CD8-positive, alpha-beta memory T cell (primary cell): ENCODE results near the gene GTPBP6. TPM values are rescaled to one million over a fixed set of nuclear protein-coding genes. Genes with fewer than 3 reads are reported as not detected.

ENCODE experiments used
- CTCF ChIA-PET: fragments of 350-600 bp; sonication (Branson Sonifier 250); formaldehyde crosslinking; loops from one replicate; lab custom pipeline; 2021; ENCODE audit warnings: antibody characterized with exemption; lab: Charles Lee
- POLR2A ChIA-PET: fragments of 350-600 bp; sonication (Branson Sonifier 250); formaldehyde crosslinking; loops from one replicate; lab custom pipeline; 2021; ENCODE audit warnings: antibody characterized with exemption; lab: Charles Lee
- DNase-seq, 5 donors: peaks; one replicate each; pipeline versions ENCODE4 v3.0.0 to v3.0.0-alpha.2; 2020 to 2022; ENCODE audit warnings: mixed read lengths in 1 of 5
- H3K27ac ChIP-seq: one replicate; pipeline ENCODE4 v1.7.0; 2013; ENCODE audit warnings: low read depth, mild to moderate bottlenecking, low read length, moderate library complexity
- H3K27me3 ChIP-seq: 2 replicates; pipeline ENCODE4 v1.7.0; 2013; ENCODE audit warnings: low read length, mild to moderate bottlenecking; ENCODE audit not compliant: insufficient read depth, poor library complexity, severe bottlenecking
- H3K36me3 ChIP-seq: 2 replicates; pipeline ENCODE4 v1.7.0; 2013; ENCODE audit warnings: mild to moderate bottlenecking, low read length, moderate library complexity; ENCODE audit not compliant: insufficient read depth
- H3K4me1 ChIP-seq: 2 replicates; pipeline ENCODE4 v1.7.0; 2013; ENCODE audit warnings: mild to moderate bottlenecking, low read length, moderate library complexity; ENCODE audit not compliant: insufficient read depth
- H3K4me3 ChIP-seq: 2 replicates; pipeline ENCODE4 v1.7.0; 2013; ENCODE audit warnings: mild to moderate bottlenecking, low read length
- H3K9me3 ChIP-seq: 2 replicates; pipeline ENCODE4 v1.7.0; 2013; ENCODE audit warnings: mild to moderate bottlenecking, low read length
- H3K27ac Mint-ChIP-seq, 8 donors: one replicate each; pipeline ENCODE4 v1.8.0; 2020 to 2021; ENCODE audit warnings: mixed read lengths in 8 of 8, mild to moderate bottlenecking in 6 of 8, inconsistent platforms in 3 of 8, moderate library complexity in 3 of 8
- H3K27me3 Mint-ChIP-seq, 2 donors: one replicate each; pipeline ENCODE4 v1.8.0; 2020 to 2021; ENCODE audit warnings: mixed read lengths in 2 of 2, mild to moderate bottlenecking in 1 of 2, moderate library complexity in 1 of 2
- H3K36me3 Mint-ChIP-seq, 3 donors: one replicate each; pipeline ENCODE4 v1.8.0; 2020 to 2021; ENCODE audit warnings: mixed read lengths in 3 of 3, inconsistent platforms in 1 of 3, mild to moderate bottlenecking in 1 of 3
- H3K4me1 Mint-ChIP-seq, 3 donors: one replicate each; pipeline ENCODE4 v1.8.0; 2020 to 2021; ENCODE audit warnings: mixed read lengths in 3 of 3, inconsistent platforms in 1 of 3, mild to moderate bottlenecking in 1 of 3
- H3K4me3 Mint-ChIP-seq, 7 donors: one replicate each; pipeline ENCODE4 v1.8.0; 2020 to 2021; ENCODE audit warnings: mixed read lengths in 7 of 7, mild to moderate bottlenecking in 6 of 7, moderate library complexity in 4 of 7, inconsistent platforms in 2 of 7
- H3K9me3 Mint-ChIP-seq, 5 donors: one replicate each; pipeline ENCODE4 v1.8.0; 2020 to 2022; ENCODE audit warnings: mixed read lengths in 5 of 5, mild to moderate bottlenecking in 3 of 5, moderate library complexity in 2 of 5, inconsistent platforms in 1 of 5
- polyA plus RNA-seq: library from polyadenylated mRNA; unstranded; fragments of 300-500 nt; fragmentation: Illumina TruSeq; gene quantifications from one replicate; pipeline ENCODE4 v1.2.3, GENCODE V29; 2021
- total RNA-seq, 2 experiments: library from RNA; stranded (reverse); gene quantifications; one replicate each; pipeline ENCODE4 v1.2.3, GENCODE V29; 2021

Gene GTPBP6
- total and polyA plus RNA-seq, 3 experiments from 2014 or later = 55.7 to 78.5 (median 77.8) TPM

DNA sequence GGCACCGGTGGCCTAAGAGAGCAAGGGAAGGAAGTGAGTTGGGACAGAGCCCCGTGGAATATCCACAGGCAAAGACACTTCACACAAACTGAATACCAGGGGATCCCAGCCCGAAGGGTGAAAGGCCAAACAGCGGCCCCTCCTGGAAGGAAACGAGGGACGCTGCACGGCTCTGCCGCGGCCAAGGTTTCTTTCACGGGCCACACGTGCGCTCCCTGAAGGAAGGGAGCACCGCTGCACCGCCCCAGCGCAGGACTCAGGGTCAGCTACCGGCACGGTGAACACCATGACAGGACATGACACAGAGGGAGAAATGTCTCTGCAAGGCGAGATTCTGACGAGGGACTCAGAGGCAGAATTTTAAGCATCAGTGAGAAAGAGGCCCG is 31.5 kb upstream of the GTPBP6 start:
- no peak overlapping the region for H3K4me3 Mint-ChIP-seq
- ChIA-PET CTCF (no interaction called here), POLR2A (no interaction called here)
- H3K27ac Mint-ChIP-seq = no peak overlapping the region
- peaks cover 0 to 28% (median 5%) of the 10 kb centered on the region in 3 donors for H3K36me3 Mint-ChIP-seq
- H3K36me3 ChIP-seq = no peaks in the 10 kb centered on the region
- H3K9me3 Mint-ChIP-seq = no peaks in the 10 kb centered on the region
- H3K4me1 ChIP-seq = no peaks in the 10 kb centered on the region
- no peaks in the 10 kb centered on the region for H3K4me1 Mint-ChIP-seq
- no peaks in the 10 kb centered on the region for H3K27me3 ChIP-seq
- no peak overlapping the region for H3K4me3 ChIP-seq
- H3K27me3 Mint-ChIP-seq = no peaks in the 10 kb centered on the region
- DNase-seq = no peak
- H3K9me3 ChIP-seq = no peaks in the 10 kb centered on the region
- no peak overlapping the region for H3K27ac ChIP-seq

- CTCF ChIA-PET = no interaction called here
- Histone ChIP-seq H3K9me3 (no peaks in the 10 kb centered on the region), H3K27ac (no peak overlapping the region), H3K27me3 (no peaks in the 10 kb centered on the region), H3K4me3 (no peak overlapping the region), H3K36me3 (no peaks in the 10 kb centered on the region), H3K4me1 (no peaks in the 10 kb centered on the region)
- H3K27ac Mint-ChIP-seq = no peak overlapping the region
- no peak for DNase-seq
- POLR2A ChIA-PET = no interaction called here
- H3K4me1 Mint-ChIP-seq = no peaks in the 10 kb centered on the region
- H3K36me3 Mint-ChIP-seq = peaks cover 0 to 31% (median 5%) of the 10 kb centered on the region in 3 donors
- no peaks in the 10 kb centered on the region for H3K27me3 Mint-ChIP-seq
- no peaks in the 10 kb centered on the region for H3K9me3 Mint-ChIP-seq
- H3K4me3 Mint-ChIP-seq = no peak overlapping the region
Measured at GRCh38 chrX:349702-350101, 31.1 kb upstream of the GTPBP6 start.

DNA sequence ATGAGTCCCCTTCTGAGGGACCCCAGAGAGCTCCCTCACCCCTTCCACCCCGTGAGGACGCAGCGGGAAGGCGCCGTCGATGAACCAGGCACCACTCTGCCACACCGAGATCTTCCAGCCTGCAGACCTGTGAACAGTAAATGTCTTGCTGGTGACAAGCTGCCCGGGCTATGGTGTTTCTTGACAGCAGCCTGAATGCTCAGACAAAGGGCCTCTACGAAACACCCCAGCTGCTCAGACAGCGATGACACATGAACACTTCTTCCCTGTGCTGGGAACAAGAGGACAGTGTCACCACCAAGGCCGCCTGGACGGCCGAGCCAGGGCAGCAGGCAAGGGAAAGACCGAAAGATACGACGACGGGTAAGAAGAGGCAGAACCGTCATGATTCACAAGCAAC is 30.6 kb upstream of the GTPBP6 start:
- H3K36me3 Mint-ChIP-seq = peaks cover 0 to 30% (median 5%) of the 10 kb centered on the region in 3 donors

GRCh38 chrX:348461-349117 is 30.0 kb upstream of the GTPBP6 start:
- Mint-ChIP-seq H3K27me3 (no peaks in the 10 kb centered on the region), H3K27ac (no peak overlapping the region), H3K9me3 (no peaks in the 10 kb centered on the region), H3K4me3 (no peak overlapping the region), H3K4me1 (no peaks in the 10 kb centered on the region), H3K36me3 (peaks cover 0 to 30% (median 5%) of the 10 kb centered on the region in 3 donors)
- no peaks in the 10 kb centered on the region for H3K36me3 ChIP-seq
- ChIA-PET CTCF (no interaction called here), POLR2A (no interaction called here)
- no peaks in the 10 kb centered on the region for H3K4me1 ChIP-seq
- H3K27ac ChIP-seq = no peak overlapping the region
- H3K9me3 ChIP-seq = no peaks in the 10 kb centered on the region
- no peak overlapping the region for H3K4me3 ChIP-seq
- H3K27me3 ChIP-seq = no peaks in the 10 kb centered on the region
- DNase-seq = no peak

More for the DNA sequence above, 30.6 kb upstream of the GTPBP6 start:
- Histone ChIP-seq H3K27me3 (no peaks in the 10 kb centered on the region), H3K27ac (no peak overlapping the region), H3K36me3 (no peaks in the 10 kb centered on the region), H3K4me3 (no peak overlapping the region), H3K9me3 (no peaks in the 10 kb centered on the region), H3K4me1 (no peaks in the 10 kb centered on the region)
- H3K4me3 Mint-ChIP-seq = no peak overlapping the region
- no peaks in the 10 kb centered on the region for H3K4me1 Mint-ChIP-seq
- H3K9me3 Mint-ChIP-seq = no peaks in the 10 kb centered on the region
- no peak overlapping the region for H3K27ac Mint-ChIP-seq
- no peaks in the 10 kb centered on the region for H3K27me3 Mint-ChIP-seq
- DNase-seq = no peak
- POLR2A ChIA-PET = no interaction called here
- CTCF ChIA-PET = no interaction called here

DNA sequence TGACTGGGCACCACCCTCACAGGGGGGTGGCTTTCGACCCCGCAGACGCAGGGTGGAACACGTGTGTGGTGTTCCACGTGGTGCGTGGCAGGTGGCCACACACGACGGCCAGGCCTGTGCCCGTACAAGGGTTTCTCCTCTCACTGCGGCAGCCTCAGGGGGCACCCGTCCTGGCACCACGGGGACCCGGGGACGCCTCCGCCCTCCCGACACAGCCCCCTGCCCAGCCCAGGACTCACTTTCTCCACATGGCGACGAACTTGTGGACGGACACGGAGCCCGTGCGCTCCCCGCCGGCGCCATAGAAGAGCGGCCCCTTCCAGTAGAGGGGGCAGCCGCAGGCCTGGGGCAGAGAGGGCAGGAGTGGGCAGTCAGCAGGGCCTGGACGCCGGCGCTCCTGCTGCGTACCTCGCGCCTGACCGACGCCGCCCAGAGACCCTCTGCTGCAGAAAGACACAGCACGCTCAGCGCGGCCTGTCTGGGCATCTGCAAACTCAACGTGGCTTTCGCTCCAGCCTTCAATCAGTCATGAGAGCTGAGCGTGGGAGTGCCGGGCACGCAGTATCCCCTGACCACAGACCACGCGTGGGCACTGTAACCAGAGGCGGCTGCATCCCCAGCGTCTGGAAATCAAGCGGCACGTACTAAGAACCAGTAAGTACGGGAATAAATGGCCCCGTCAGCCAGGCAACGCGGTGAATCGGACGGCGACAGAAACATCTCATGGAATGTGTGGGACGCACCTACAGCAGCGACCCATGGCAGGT is 28.9 kb upstream of the GTPBP6 start:
- no peaks in the 10 kb centered on the region for H3K27me3 ChIP-seq
- Mint-ChIP-seq H3K36me3 (peaks cover 0 to 28% (median 5%) of the 10 kb centered on the region in 3 donors), H3K4me3 (no peak overlapping the region), H3K27ac (peak overlapping the region in 1 of 8 donors; percentile 41), H3K27me3 (no peaks in the 10 kb centered on the region), H3K4me1 (no peaks in the 10 kb centered on the region), H3K9me3 (no peaks in the 10 kb centered on the region)
- H3K4me3 ChIP-seq = no peak overlapping the region
- ChIA-PET CTCF (no interaction called here), POLR2A (no interaction called here)
- H3K27ac ChIP-seq = no peak overlapping the region
- no peaks in the 10 kb centered on the region for H3K9me3 ChIP-seq
- no peaks in the 10 kb centered on the region for H3K36me3 ChIP-seq
- peak in 1 of 5 donors; percentile 36 for DNase-seq
- H3K4me1 ChIP-seq = no peaks in the 10 kb centered on the region

- Mint-ChIP-seq H3K4me3 (no peak overlapping the region), H3K4me1 (no peaks in the 10 kb centered on the region), H3K27me3 (no peaks in the 10 kb centered on the region), H3K36me3 (peaks cover 0 to 29% (median 4%) of the 10 kb centered on the region in 3 donors), H3K27ac (no peak overlapping the region), H3K9me3 (no peaks in the 10 kb centered on the region)
- Histone ChIP-seq H3K27me3 (no peaks in the 10 kb centered on the region), H3K4me3 (no peak overlapping the region), H3K36me3 (no peaks in the 10 kb centered on the region), H3K27ac (no peak overlapping the region), H3K9me3 (no peaks in the 10 kb centered on the region), H3K4me1 (no peaks in the 10 kb centered on the region)
- POLR2A ChIA-PET = no interaction called here
- CTCF ChIA-PET = no interaction called here
- DNase-seq = peak in 1 of 5 donors; percentile 44
Measured at GRCh38 chrX:346034-346813, 27.6 kb upstream of the GTPBP6 start.

- POLR2A ChIA-PET = no interaction called here
Measured at GRCh38 chrX:345020-345925, 26.7 kb upstream of the GTPBP6 start.

More at GRCh38 chrX:345020-345925, 26.7 kb upstream of the GTPBP6 start:
- Mint-ChIP-seq H3K4me1 (no peaks in the 10 kb centered on the region), H3K9me3 (no peaks in the 10 kb centered on the region), H3K36me3 (peaks cover 0 to 27% (median 4%) of the 10 kb centered on the region in 3 donors), H3K27ac (no peak overlapping the region), H3K4me3 (no peak overlapping the region), H3K27me3 (no peaks in the 10 kb centered on the region)
- Histone ChIP-seq H3K4me1 (no peaks in the 10 kb centered on the region), H3K9me3 (no peaks in the 10 kb centered on the region), H3K4me3 (no peak overlapping the region), H3K27me3 (no peaks in the 10 kb centered on the region), H3K36me3 (no peaks in the 10 kb centered on the region), H3K27ac (no peak overlapping the region)
- CTCF ChIA-PET = no interaction called here
- peak in 1 of 5 donors; percentile 45 for DNase-seq
